ENCODE measurements around the gene CYB561A3. TPM values are rescaled to one million over a fixed set of nuclear protein-coding genes. Genes with fewer than 3 reads are reported as not detected.

The CYB561A3 gene, protein sequence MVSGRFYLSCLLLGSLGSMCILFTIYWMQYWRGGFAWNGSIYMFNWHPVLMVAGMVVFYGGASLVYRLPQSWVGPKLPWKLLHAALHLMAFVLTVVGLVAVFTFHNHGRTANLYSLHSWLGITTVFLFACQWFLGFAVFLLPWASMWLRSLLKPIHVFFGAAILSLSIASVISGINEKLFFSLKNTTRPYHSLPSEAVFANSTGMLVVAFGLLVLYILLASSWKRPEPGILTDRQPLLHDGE
- total RNA-seq = 38.1 and 42.3 TPM in 2 replicates

DNA sequence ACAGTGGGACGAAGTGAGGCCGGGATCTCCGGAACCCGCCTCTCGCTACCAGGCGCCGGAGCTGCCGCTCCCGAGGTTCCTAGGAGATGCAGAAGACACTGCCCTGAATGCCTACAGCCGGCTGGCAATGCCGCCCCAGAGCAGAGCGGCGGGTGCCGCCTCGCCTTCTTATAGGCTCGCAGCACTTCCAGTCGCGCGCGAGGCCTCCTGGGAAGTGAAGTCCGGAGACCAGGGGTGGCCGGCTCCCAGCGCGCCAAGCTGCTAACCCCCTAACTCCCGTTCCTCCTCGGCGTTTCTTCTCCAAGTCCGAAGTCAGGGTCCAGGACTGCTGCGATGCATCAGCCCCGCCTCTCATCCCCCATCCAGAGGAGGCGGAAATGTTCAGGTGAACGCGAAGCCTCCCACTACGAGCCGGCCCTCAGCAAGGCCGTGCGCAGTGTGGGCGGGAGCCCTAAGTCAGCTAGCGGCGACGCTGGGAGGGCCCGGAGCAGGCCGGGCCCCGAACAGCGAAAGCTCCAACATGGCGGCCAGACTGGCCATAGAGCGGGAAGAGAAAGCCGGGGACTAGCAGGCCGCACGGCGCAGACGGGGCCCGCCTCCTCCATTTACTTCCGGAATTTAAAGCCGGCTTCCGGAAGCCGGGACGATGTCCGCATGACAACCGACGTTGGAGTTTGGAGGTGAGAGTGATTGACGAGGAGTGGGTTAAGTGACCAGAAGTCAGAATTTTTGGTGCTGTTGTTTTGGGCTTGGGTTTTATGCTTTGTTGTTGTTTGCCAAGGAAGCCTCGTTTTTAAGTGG, at the start of gene CYB561A3, which contains the start of gene TMEM138:
TSS of gene CYB561A3 (minus strand) at position 142 of the 801 bp plus-strand sequence. CDS start 5,169 bp downstream, outside the sequence.
TSS of gene TMEM138 (plus strand) at position 634 of the 801 bp plus-strand sequence. CDS start 2,017 bp downstream, outside the sequence.
- Mint-ChIP-seq H3K4me1 (ENCODE audit: low read depth) (peaks cover 44% of the 10 kb centered on the region), H3K27ac (peak within 1 kb of the TSS; percentile 95), H3K4me3 (peak within 1 kb of the TSS; percentile 98), H3K9me3 (no peaks in the 10 kb centered on the region), H3K36me3 (ENCODE audit: low read depth) (peaks cover 24% of the 10 kb centered on the region), H3K27me3 (ENCODE audit: insufficient read depth) (no peaks in the 10 kb centered on the region)
- intact Hi-C loops (cut with micrococcal nuclease) = loop anchor here (1.0 to 10.0 kb wide), 9 partner anchors 23 to 521 kb away; partner anchors contain the start of genes CPSF7, DDB1, FEN1 and TKFC
- peak; percentile 90 for DNase-seq (ENCODE audit: low spot score)

DNA sequence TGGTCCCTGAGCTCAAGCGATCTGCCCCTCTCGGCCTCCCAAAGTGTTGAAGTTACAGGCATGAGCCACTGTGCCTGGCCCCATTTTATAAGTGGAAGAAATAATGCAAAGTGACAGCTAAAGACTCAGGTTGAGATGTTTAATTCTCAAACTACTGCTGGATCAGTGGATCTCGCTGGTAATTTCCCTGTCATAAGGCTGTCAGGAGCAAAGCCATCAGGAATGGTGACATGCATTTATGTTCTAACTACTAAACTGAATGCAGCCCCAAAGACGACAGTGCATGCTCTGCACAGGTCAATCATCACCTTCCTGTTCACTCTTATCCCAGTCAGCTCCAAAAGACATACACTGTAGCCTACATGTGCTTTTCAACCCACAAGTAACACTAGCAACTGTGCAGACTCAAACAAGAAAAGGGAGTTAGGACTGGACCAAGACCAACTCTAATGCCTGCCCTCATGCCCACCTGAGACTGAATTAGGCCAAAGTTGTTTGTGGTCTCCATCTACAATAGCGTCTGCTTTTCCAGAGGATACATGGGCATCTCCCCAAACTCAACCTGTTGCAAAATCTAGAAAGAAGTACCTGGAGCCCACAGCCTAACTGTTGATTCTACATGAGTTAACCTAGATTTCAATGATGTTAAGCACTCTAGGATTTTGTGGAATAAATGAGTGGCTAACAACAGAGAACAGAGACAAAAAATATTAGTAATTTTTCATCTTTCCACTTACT, 45.5 kb upstream of the CYB561A3 start:
- Mint-ChIP-seq H3K36me3 (ENCODE audit: low read depth) (peaks cover 54% of the 10 kb centered on the region), H3K4me3 (no peak overlapping the region), H3K27ac (no peak overlapping the region)

DNA sequence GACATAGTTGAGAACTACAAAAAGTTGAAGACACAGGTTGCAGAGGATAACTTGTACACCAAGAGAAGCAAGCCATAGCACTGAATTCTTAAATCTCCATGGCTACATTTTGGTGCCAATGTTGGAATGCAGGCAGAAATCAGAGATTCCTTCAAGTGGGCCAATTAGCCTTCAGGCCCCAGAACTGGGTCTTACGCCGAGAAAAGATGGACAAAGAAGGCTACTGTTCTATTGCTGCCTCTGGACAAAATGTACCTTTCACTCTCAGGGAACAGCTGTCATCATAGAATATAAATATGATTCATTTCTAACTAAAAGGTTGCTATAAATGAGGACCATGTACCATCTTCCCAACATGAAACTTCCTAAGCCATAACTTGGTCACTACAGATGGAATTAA, 44.4 kb upstream of the CYB561A3 start:
- no peak overlapping the region for H3K4me3 Mint-ChIP-seq
- peaks cover 51% of the 10 kb centered on the region for H3K36me3 Mint-ChIP-seq (ENCODE audit: low read depth)
- no peak overlapping the region for H3K27ac Mint-ChIP-seq
- H3K27me3 Mint-ChIP-seq (ENCODE audit: insufficient read depth) = no peaks in the 10 kb centered on the region
- DNase-seq (ENCODE audit: low spot score) = no peak
- H3K4me1 Mint-ChIP-seq (ENCODE audit: low read depth) = no peaks in the 10 kb centered on the region
- no peaks in the 10 kb centered on the region for H3K9me3 Mint-ChIP-seq
- intact Hi-C loops (cut with micrococcal nuclease) = no loop called here

More for the DNA sequence above, 45.5 kb upstream of the CYB561A3 start:
- Mint-ChIP-seq H3K9me3 (no peaks in the 10 kb centered on the region), H3K4me1 (ENCODE audit: low read depth) (no peaks in the 10 kb centered on the region), H3K27me3 (ENCODE audit: insufficient read depth) (no peaks in the 10 kb centered on the region)
- DNase-seq (ENCODE audit: low spot score) = no peak
- intact Hi-C loops (cut with micrococcal nuclease) = no loop called here

DNA sequence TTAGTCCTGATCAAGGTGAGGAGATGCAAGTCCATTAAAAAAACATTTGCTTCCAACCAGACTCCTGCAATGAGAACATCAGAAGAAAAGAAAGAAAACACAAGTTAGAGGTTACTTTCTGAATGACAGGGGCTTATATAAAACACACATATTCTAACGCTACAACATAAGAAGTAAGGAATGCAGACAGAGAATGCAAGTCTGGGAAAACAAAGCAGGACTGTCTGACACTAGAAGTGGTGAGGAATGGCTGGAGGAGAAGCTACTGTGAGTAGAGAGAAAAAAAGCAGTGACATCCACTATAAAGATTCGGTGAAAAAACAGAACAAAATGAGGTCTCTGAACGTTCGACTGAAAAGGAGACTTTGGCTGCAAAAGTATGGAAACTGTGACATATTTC, 43.0 kb upstream of the CYB561A3 start:
- intact Hi-C loops (cut with micrococcal nuclease) = no loop called here
- peak overlapping the region; percentile 40 for H3K27ac Mint-ChIP-seq
- DNase-seq (ENCODE audit: low spot score) = no peak
- peaks cover 49% of the 10 kb centered on the region for H3K36me3 Mint-ChIP-seq (ENCODE audit: low read depth)
- H3K27me3 Mint-ChIP-seq (ENCODE audit: insufficient read depth) = no peaks in the 10 kb centered on the region
- H3K4me1 Mint-ChIP-seq (ENCODE audit: low read depth) = no peaks in the 10 kb centered on the region
- H3K4me3 Mint-ChIP-seq = no peak overlapping the region
- H3K9me3 Mint-ChIP-seq = no peaks in the 10 kb centered on the region

DNA sequence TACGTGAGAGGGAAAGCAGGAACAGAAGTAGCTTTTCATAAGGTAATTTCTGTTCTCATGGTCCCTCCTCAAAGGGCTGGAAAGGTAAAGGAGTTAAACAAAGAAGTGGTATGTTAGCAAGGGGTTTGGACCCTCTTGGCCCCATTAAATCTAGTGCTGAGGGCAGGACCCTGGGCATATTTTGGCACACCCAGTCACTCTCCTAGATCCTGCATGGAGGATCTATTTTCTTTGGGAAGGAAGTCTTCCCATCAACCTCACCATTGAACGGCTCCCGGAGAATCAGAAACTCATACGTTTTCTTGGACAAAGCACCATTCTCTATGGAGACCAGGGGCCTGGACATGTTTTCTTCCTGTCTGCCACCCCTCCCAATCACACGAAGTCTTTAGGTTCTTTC, 42.4 kb upstream of the CYB561A3 start:
- no peaks in the 10 kb centered on the region for H3K4me1 Mint-ChIP-seq (ENCODE audit: low read depth)
- H3K4me3 Mint-ChIP-seq = no peak overlapping the region
- DNase-seq (ENCODE audit: low spot score) = no peak
- H3K36me3 Mint-ChIP-seq (ENCODE audit: low read depth) = peaks cover 49% of the 10 kb centered on the region
- H3K27me3 Mint-ChIP-seq (ENCODE audit: insufficient read depth) = no peaks in the 10 kb centered on the region
- intact Hi-C loops (cut with micrococcal nuclease) = no loop called here
- H3K27ac Mint-ChIP-seq = no peak overlapping the region
- H3K9me3 Mint-ChIP-seq = no peaks in the 10 kb centered on the region

DNA sequence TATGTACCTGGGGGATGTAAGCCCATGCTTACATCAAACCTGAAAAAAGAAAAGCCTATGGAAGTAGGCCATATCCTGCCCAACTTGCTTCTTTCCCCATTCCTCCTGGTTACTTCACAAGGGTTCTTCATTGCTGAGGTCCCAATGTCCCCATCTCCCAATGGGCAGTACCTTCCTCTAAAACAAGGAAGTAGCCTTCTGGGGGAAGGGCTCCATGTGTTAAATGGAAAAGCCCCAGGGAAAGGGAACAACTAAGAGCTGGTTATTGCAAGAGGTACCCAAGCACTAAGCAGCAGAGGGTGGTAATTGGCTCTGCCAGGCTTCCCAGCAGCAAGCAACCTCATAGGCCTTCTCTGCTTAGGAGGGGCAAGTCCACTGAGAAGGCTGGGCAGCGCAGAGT, 42.0 kb upstream of the CYB561A3 start:
- Mint-ChIP-seq H3K9me3 (no peaks in the 10 kb centered on the region), H3K27me3 (ENCODE audit: insufficient read depth) (no peaks in the 10 kb centered on the region), H3K27ac (no peak overlapping the region), H3K4me1 (ENCODE audit: low read depth) (no peaks in the 10 kb centered on the region), H3K36me3 (ENCODE audit: low read depth) (peaks cover 52% of the 10 kb centered on the region), H3K4me3 (no peak overlapping the region)
- no peak for DNase-seq (ENCODE audit: low spot score)
- intact Hi-C loops (cut with micrococcal nuclease) = no loop called here

DNA sequence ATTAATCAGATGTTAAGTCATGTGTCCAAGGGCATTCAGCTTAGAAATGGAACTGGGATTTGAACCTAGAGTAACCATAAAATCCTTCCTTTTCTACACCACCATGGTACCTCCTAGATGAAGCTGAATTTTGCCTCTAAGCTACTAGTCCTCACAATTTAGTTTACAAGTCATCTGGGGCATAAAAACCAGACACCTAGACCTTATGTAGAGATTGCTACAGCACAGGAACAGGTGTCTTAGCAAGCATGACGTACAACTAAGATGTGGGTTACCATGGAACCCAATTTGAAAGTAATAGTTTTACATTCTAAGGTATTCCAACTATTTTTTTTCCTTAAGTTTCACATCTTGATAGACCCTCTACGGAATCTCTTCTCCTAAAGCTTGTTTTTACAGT, 39.9 kb upstream of the CYB561A3 start:
- Mint-ChIP-seq H3K4me3 (no peak overlapping the region), H3K27ac (no peak overlapping the region), H3K9me3 (no peaks in the 10 kb centered on the region), H3K4me1 (ENCODE audit: low read depth) (no peaks in the 10 kb centered on the region), H3K36me3 (ENCODE audit: low read depth) (peaks cover 44% of the 10 kb centered on the region), H3K27me3 (ENCODE audit: insufficient read depth) (no peaks in the 10 kb centered on the region)
- intact Hi-C loops (cut with micrococcal nuclease) = no loop called here
- DNase-seq (ENCODE audit: low spot score) = no peak

DNA sequence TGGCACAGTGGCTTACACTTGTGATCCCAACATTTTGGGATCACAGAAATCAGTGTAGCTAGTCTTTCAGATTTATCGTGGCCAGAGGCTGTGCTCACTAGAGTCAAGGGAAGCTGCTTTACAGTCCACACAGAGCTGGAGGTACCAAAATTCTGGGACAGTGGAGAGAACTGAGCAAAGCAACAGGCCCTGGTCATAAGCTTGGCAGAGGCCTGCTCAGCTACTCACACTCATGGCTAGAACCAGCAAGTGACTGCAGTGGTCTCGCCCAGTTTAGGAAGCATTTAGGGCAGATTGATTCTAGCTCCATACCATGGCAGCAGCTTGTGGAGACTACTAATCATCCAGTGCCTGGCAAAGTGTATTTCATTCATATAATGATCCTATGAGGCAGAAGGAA, 39.5 kb upstream of the CYB561A3 start:
- intact Hi-C loops (cut with micrococcal nuclease) = no loop called here
- H3K4me1 Mint-ChIP-seq (ENCODE audit: low read depth) = no peaks in the 10 kb centered on the region
- H3K36me3 Mint-ChIP-seq (ENCODE audit: low read depth) = peaks cover 40% of the 10 kb centered on the region
- no peak overlapping the region for H3K4me3 Mint-ChIP-seq
- no peaks in the 10 kb centered on the region for H3K27me3 Mint-ChIP-seq (ENCODE audit: insufficient read depth)
- no peak for DNase-seq (ENCODE audit: low spot score)
- no peaks in the 10 kb centered on the region for H3K9me3 Mint-ChIP-seq
- H3K27ac Mint-ChIP-seq = no peak overlapping the region

DNA sequence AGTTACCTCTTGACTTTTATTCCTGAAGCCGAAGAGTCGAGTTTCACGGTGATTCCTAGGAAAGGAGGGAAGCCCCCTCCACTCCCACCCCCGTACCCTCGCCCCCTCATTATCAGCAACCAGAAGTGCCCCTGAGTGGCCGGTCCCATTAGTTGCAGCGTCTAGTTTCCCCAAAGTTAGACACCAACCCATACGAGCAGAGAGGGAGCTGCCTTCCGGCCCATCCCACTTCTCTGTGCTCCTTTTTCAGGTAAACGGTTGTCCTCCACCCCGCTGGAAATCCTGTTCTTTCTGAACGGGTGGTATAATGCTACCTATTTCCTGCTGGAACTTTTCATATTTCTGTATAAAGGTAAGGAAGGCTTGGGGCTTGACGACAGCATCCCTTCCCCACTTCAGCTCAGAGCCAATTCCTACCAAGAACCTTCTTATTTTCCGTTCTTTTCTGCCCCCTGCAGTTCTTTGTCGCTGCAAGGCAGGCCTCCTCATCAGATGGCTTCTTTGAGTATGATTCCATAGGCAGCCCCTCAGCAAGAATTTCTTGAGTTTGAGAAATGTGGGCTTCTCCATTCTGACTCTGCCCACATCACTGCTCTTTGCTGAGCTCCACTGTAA, 31.4 kb upstream of the CYB561A3 start:
- Mint-ChIP-seq H3K27ac (peak overlapping the region; percentile 89), H3K4me3 (peak overlapping the region; percentile 88), H3K9me3 (peaks cover 7% of the 10 kb centered on the region), H3K4me1 (ENCODE audit: low read depth) (peaks cover 26% of the 10 kb centered on the region), H3K27me3 (ENCODE audit: insufficient read depth) (no peaks in the 10 kb centered on the region), H3K36me3 (ENCODE audit: low read depth) (peaks cover 17% of the 10 kb centered on the region)
- intact Hi-C loops (cut with micrococcal nuclease) = loop anchor here (1.0 to 2.0 kb wide), 4 partner anchors 8 to 57 kb away; partner anchors contain the start of genes CPSF7 and CYB561A3
- no peak for DNase-seq (ENCODE audit: low spot score)

DNA sequence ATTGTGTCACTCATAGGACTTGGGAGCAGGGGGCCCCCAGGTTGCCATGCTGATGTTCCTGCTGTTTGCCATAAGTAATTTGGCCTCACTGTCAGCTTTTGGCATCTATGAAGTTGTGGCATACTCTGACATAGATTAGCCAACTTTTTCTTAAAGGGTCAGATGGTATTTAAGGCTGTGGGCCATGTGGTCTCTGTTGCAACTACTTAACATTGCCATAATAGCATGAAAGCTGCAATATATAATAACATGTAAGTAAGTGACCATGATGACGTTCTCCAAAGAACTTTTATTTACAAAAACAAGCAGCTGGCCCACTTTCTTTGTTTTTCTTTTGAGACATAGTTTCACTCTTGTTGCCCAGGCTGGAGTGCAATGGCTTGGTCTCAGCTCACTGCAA, 28.5 kb upstream of the CYB561A3 start:
- H3K9me3 Mint-ChIP-seq = peaks cover 7% of the 10 kb centered on the region
- intact Hi-C loops (cut with micrococcal nuclease) = no loop called here
- DNase-seq (ENCODE audit: low spot score) = no peak
- H3K36me3 Mint-ChIP-seq (ENCODE audit: low read depth) = peaks cover 9% of the 10 kb centered on the region
- peaks cover 33% of the 10 kb centered on the region for H3K4me1 Mint-ChIP-seq (ENCODE audit: low read depth)
- H3K4me3 Mint-ChIP-seq = no peak overlapping the region
- H3K27me3 Mint-ChIP-seq (ENCODE audit: insufficient read depth) = no peaks in the 10 kb centered on the region
- H3K27ac Mint-ChIP-seq = no peak overlapping the region

DNA sequence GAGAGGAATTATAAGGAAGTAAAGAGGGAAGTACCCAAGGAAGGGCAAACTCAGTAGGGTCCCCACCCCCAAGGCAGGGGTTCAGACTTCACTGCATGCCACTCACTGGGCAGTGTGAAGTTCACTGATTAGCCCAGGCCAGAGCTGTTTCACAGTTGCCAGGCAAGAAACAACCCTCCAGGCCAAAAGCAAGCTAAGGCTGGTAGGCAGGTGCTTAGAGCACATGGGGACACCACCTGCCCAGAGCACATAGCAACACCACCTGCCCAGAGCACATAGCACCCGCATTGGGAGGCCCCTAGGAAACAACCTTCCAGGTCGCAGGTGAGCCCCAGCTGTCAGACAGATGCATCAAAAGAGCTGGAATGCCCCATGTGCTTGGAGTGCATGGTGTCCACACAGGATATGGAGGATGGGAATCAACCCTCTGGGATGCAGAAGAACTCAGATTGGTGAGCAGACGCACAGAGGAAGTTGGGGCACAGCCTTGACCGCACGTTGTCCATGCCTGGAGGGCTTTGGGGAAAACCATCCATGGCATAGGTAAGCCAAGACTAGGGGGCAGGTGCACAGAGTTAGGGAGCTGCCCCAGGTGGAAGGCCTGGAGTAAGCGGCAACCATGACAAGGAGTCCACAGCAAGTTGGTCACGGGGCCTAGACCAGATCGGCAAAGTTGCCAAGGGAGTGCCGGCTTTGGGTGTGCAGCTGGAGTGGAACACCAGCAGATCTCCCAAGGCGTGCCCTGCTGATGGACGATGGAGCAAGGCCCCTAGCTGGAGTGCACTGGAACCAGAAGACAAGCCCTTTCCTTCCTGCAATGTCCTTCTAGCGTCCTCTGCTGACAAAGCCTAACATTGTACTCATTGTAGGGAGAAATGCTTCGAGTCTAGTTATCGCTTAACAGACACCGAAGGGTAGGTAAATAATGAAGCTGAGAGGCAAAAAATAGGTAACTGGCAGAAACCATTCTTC, 22.9 kb upstream of the CYB561A3 start:
- peaks cover 7% of the 10 kb centered on the region for H3K4me1 Mint-ChIP-seq (ENCODE audit: low read depth)
- no peaks in the 10 kb centered on the region for H3K27me3 Mint-ChIP-seq (ENCODE audit: insufficient read depth)
- no peak for DNase-seq (ENCODE audit: low spot score)
- peaks cover 5% of the 10 kb centered on the region for H3K9me3 Mint-ChIP-seq
- H3K36me3 Mint-ChIP-seq (ENCODE audit: low read depth) = no peaks in the 10 kb centered on the region
- no peak overlapping the region for H3K27ac Mint-ChIP-seq
- intact Hi-C loops (cut with micrococcal nuclease) = loop anchor here (1.0 kb wide), 4 partner anchors 9 to 130 kb away; partner anchors contain the start of gene TMEM138
- H3K4me3 Mint-ChIP-seq = no peak overlapping the region
